Hepatocyte (in vitro differentiated cells): Measurements from ENCODE around the gene MTRFR.

ENCODE experiments used
- CTCF ChIP-seq: fragments of 200-600 bp; sonication (generic); IDR thresholded peaks from 2 replicates; pipeline ENCODE4 v1.5.1; 2016; ENCODE audit warnings: antibody characterized with exemption, mild to moderate bottlenecking; ENCODE audit not compliant: poor library complexity
- EZH2 ChIP-seq: fragments of 200-600 bp; sonication (generic); IDR thresholded peaks from 2 replicates; pipeline ENCODE4 v1.6.1; 2016; ENCODE audit warnings: antibody characterized with exemption, mild to moderate bottlenecking, borderline replicate concordance
- EZH2phosphoT487 ChIP-seq: fragments of 200-600 bp; sonication (generic); IDR thresholded peaks from one replicate; pipeline ENCODE4 v1.6.1; 2018; ENCODE audit warnings: antibody characterized with exemption, mild to moderate bottlenecking, low read depth, moderate library complexity; ENCODE audit not compliant: unreplicated experiment, severe bottlenecking

- TF ChIP-seq CTCF (no peak), EZH2 (no peak), EZH2phosphoT487 (no peak)
Observed at GRCh38 chr12:123288751-123289346, 55.6 kb downstream of the MTRFR start.
